ENCODE measurements around the gene ZNF860. TPM values are rescaled to one million over a fixed set of nuclear protein-coding genes. Genes with fewer than 3 reads are reported as not detected.

ZNF860 gene
- total and polyA plus RNA-seq, 2 donors (not counting 3 experiments of a cell fraction or from before 2014, with no cell fraction given) = 0.19 to 0.73 TPM

- no peaks in the 10 kb centered on the region for H4K20me1 ChIP-seq (replicated peaks; ENCODE audit: control insufficient read depth, extremely low read depth, insufficient read depth, low read length)
- peaks cover 4 to 10% of the 10 kb centered on the region in 2 experiments for H3K27me3 ChIP-seq (ENCODE audit: control insufficient read depth in 2 of 2, insufficient read depth in 2 of 2, low read length in 2 of 2)
- H3K4me3 ChIP-seq (replicated peaks in 1 of 3; ENCODE audit: insufficient read depth in 1 of 3, low read depth in 1 of 3, low read length in 3 of 3) = no peak overlapping the region
- no peaks in the 10 kb centered on the region for H3K36me3 ChIP-seq (ENCODE audit: control insufficient read depth in 2 of 2, extremely low read depth in 1 of 2, insufficient read depth in 2 of 2, low read length in 2 of 2)
- TF ChIP-seq JUN (IDR thresholded peaks at IDR 0.05; ENCODE audit: borderline replicate concordance, insufficient read depth, insufficient read length, low read depth) = no peak
- FAIRE-seq (peak; percentile 54), DNase-seq (ENCODE audit: low read depth, low spot score) (no peak)
- no peaks in the 10 kb centered on the region for H3K79me2 ChIP-seq (ENCODE audit: control insufficient read depth, insufficient read depth, low read length)
- H3K9me3 ChIP-seq (replicated peaks; ENCODE audit: control insufficient read depth, insufficient read depth, low read length) = no peaks in the 10 kb centered on the region
- no TSS peak for BruUV-seq (replicated peaks)
- ChIA-PET POLR2A (no interaction called here), CTCF (interaction anchor here (0.7 kb wide), 1 partner anchor 19 kb away, joined by 3 read pairs; no protein-coding TSS in a partner anchor)
- H3K27ac ChIP-seq (ENCODE audit: insufficient read depth, low read depth, low read length) = no peak overlapping the region
- no peak overlapping the region for H3K4me2 ChIP-seq (ENCODE audit: insufficient read depth, low read length)
- no peak overlapping the region for H2AFZ ChIP-seq (ENCODE audit: low read depth, low read length)
- no peak overlapping the region for H3K9ac ChIP-seq (replicated peaks; ENCODE audit: extremely low read depth, insufficient read depth, low read length)
- H3K9me1 ChIP-seq (replicated peaks; ENCODE audit: control insufficient read depth, extremely low read depth, insufficient read depth, low read length) = no peaks in the 10 kb centered on the region
- no peaks in the 10 kb centered on the region for H3K4me1 ChIP-seq (ENCODE audit: control insufficient read depth, extremely low read depth, insufficient read depth, low read length)
- intact Hi-C loops (cut with micrococcal nuclease) = no loop called here
- dilution Hi-C loops (cut with MboI; ENCODE audit: extremely low pct_ligation_motif_present, low sequenced_read_pairs) = no loop called here
These were observed 18.4 kb downstream of the ZNF860 start for GRCh38 chr3:31999907-32000439.

GRCh38 chr3:32000877-32001276 is 19.3 kb downstream of the ZNF860 start:
- Histone ChIP-seq H3K9me1 (replicated peaks; ENCODE audit: control insufficient read depth, extremely low read depth, insufficient read depth, low read length) (no peaks in the 10 kb centered on the region), H3K4me1 (ENCODE audit: control insufficient read depth, extremely low read depth, insufficient read depth, low read length) (no peaks in the 10 kb centered on the region), H3K27ac (ENCODE audit: insufficient read depth, low read depth, low read length) (no peak overlapping the region), H3K9me3 (replicated peaks; ENCODE audit: control insufficient read depth, insufficient read depth, low read length) (no peaks in the 10 kb centered on the region), H4K20me1 (replicated peaks; ENCODE audit: control insufficient read depth, extremely low read depth, insufficient read depth, low read length) (no peaks in the 10 kb centered on the region), H3K4me2 (ENCODE audit: insufficient read depth, low read length) (no peak overlapping the region), H3K36me3 (ENCODE audit: control insufficient read depth in 2 of 2, extremely low read depth in 1 of 2, insufficient read depth in 2 of 2, low read length in 2 of 2) (no peaks in the 10 kb centered on the region), H3K9ac (replicated peaks; ENCODE audit: extremely low read depth, insufficient read depth, low read length) (no peak overlapping the region), H3K27me3 (ENCODE audit: control insufficient read depth in 2 of 2, insufficient read depth in 2 of 2, low read length in 2 of 2) (peaks cover 4 to 10% of the 10 kb centered on the region in 2 experiments), H3K4me3 (replicated peaks in 1 of 3; ENCODE audit: insufficient read depth in 1 of 3, low read depth in 1 of 3, low read length in 3 of 3) (no peak overlapping the region), H2AFZ (ENCODE audit: low read depth, low read length) (no peak overlapping the region), H3K79me2 (ENCODE audit: control insufficient read depth, insufficient read depth, low read length) (no peaks in the 10 kb centered on the region)
- TF ChIP-seq POLR2AphosphoS5 (IDR thresholded peaks at IDR 0.05; ENCODE audit: insufficient read depth, low read depth, low read length) (no peak), CTCF (IDR thresholded peaks at IDR 0.05; ENCODE audit: extremely low read depth in 1 of 2, insufficient read depth in 1 of 2, low read depth in 1 of 2, low read length in 2 of 2) (no peak), MAX (IDR thresholded peaks at IDR 0.05; ENCODE audit: insufficient read depth, insufficient read length) (no peak), POLR2A (IDR thresholded peaks at IDR 0.05; ENCODE audit: low read depth, low read length) (no peak), JUN (IDR thresholded peaks at IDR 0.05; ENCODE audit: borderline replicate concordance, insufficient read depth, insufficient read length, low read depth) (no peak), FOS (IDR thresholded peaks at IDR 0.05; ENCODE audit: borderline replicate concordance, insufficient read depth, low read length) (no peak), GATA2 (IDR thresholded peaks at IDR 0.05; ENCODE audit: insufficient read depth, insufficient read length, low read depth, low read length) (no peak), MYC (IDR thresholded peaks at IDR 0.05; ENCODE audit: low read depth, low read length) (no peak), EZH2 (IDR thresholded peaks at IDR 0.05; ENCODE audit: borderline replicate concordance, low read depth, low read length, severe bottlenecking) (no peak)
- DNase-seq (ENCODE audit: low read depth, low spot score) = no peak
- no peak for FAIRE-seq
- dilution Hi-C loops (cut with MboI; ENCODE audit: extremely low pct_ligation_motif_present, low sequenced_read_pairs) (no loop called here), intact Hi-C loops (cut with micrococcal nuclease) (no loop called here)
- BruUV-seq (replicated peaks) = no TSS peak
- ChIA-PET POLR2A (no interaction called here), CTCF (no interaction called here)

Measured in endothelial cell of umbilical vein (primary cell).